Measurements from ENCODE around the gene IDH3A.

- no peak for TF ChIP-seq CTCF (conservative IDR thresholded peaks at IDR 0.05 in 1 of 2, IDR thresholded peaks at IDR 0.05 in 1 of 2; ENCODE audit: low read depth in 1 of 2, low read length in 2 of 2)
- no peak for TF ChIP-seq EZH2 (IDR thresholded peaks at IDR 0.05; ENCODE audit: low read length, missing control alignments)
These were observed 21.3 kb upstream of the IDH3A start for GRCh38 chr15:78127882-78128281.

All from fibroblast of lung (primary cell).